HCEC 1CT (cell line): Measurements from ENCODE around the gene LOC128125822.
"Not testable (repeated sequence)": the region's sequence is repeated elsewhere in the genome, so short reads cannot be mapped to it uniquely, and the experiment has no call there.

Source experiments
- DNase-seq: peaks from one replicate; pipeline ENCODE4 v3.0.0-alpha.2; 2017

Gene LOC128125822

DNA sequence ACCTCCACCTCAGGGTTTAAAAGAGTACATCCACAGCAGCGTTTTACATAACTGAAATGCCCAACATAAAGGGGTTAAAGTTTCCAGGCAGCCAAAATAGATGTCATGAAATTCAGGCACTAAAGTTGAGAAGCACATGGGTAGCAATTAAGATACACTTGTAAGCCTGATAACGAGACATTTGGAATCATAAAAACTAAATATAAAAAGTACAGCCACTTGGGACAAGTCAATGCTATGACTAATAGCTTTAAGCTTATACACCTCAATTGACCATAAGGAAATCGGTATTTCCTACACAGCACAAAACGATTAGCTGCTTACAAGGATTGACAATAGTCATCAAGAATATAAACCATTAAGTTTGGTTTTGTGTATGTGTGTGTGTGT, 11.8 kb downstream of the LOC128125822 start:
- DNase-seq = no peak

DNA sequence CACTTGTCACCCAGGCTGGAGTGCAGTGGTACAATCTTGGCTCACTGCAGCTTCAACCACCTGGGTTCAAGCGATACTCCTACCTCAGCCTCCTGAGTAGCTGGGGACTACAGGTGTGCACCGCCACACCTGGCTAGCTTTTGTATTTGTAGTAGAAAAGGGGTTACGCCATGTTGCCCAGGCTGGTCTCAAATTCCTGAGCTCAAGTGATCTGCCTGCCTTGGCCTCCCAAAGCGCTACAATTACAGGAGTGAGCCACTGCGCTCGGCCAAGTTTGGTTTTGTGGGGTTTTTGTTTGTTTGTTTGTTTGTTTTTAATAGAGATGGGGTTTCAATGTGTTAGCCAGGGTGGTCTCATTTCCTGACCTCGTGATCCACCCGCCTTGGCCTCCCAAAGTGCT, 12.3 kb downstream of the LOC128125822 start:
- no peak for DNase-seq

DNA sequence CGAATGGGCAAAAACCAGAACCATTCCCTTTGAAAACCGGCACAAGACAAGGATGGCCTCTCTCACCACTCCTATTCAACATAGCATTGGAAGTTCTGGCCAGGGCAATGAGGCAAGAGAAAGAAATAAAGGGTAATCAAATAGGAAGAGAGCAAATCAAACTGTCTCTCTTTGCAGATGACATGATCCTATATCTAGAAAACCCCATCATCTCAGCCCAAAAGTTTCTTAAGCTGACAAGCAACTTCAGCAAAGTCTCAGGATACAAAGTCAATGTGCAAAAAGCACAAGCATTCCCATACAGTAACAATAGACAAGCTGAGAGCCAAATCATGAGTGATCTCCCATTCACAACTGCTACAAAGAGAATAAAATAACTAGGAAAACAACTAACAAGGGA, 13.4 kb downstream of the LOC128125822 start:
- not testable (repeated sequence) for DNase-seq

DNA sequence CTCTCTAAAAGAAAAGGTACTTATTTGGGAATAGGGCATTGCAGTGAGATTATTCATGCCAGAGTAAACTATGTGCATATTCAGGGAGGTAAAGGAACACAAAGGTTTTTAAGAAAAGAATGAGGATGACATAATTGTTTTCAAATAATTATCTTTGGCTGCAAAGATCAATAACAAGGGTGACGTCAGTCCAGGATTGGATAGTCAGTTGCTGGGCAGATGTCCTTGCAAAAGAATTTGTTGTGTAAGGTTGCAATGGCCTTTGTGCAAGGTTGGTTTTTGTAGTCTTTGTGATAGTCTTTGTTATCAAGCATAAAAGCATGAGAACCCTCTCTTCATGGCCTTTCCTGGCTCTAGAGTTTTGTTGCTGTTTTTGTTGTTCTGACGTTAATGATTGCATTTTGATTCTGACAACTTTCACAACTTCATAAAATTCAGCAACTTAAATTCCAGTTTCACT, 17.7 kb downstream of the LOC128125822 start:
- no peak for DNase-seq

DNA sequence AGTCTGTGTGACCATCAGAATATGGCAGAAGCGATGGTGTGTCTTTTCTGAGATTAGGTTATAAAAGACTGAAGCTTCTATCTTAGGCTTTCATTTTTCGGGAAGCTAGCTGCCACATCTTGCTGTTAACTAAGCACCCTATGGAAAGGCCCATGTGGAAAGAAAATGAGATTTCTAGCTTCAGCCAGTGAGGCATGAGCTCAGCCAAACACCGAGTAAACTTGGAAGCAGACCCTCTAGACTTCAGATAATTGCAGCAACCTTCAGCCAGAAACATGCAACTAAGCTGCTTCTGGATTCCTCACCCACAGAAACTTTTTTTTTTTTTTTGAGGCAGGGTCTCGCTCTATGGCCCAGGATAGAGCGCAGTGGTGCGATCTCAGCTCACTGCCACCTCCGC, 20.6 kb downstream of the LOC128125822 start:
- DNase-seq = no peak

DNA sequence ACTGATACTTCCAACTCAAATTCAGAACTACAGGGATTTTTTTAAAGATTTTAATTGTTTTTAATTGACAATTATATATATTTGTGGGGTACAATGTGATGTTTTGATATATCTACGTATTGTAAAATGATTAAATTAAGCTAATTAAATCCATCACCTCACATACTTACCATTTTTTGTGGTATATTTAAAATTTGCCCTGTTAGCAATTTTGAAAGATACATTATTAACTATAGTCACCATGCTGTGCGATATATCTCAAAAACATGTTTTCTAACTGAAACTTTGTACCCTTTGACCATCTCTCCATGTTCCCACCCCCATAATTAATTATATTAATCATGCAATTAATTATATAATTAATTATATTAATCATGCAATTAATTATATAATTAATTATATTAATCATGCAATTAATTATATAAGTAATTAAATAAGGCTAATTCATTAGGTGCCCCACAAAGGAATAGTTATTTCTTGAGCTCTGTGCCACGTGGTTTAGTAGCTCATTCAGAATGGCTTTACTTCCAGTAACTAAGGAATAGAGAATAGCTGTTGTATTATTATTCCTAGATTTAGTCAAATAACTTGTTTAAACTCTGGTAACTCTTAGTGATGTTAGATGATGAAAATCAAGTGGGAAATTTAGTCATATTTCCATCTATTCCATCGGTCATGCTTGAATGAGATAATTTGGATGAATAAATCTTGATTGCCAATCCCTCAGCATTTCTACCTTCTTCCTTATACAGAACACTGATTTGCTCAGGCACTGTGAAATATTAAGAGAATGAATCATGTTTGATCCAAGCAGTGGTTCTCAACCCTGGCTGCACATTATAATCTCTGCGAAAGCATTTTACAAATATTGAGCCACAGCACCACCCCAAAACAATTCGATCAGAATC, 25.1 kb downstream of the LOC128125822 start:
- DNase-seq = peak; percentile 17

DNA sequence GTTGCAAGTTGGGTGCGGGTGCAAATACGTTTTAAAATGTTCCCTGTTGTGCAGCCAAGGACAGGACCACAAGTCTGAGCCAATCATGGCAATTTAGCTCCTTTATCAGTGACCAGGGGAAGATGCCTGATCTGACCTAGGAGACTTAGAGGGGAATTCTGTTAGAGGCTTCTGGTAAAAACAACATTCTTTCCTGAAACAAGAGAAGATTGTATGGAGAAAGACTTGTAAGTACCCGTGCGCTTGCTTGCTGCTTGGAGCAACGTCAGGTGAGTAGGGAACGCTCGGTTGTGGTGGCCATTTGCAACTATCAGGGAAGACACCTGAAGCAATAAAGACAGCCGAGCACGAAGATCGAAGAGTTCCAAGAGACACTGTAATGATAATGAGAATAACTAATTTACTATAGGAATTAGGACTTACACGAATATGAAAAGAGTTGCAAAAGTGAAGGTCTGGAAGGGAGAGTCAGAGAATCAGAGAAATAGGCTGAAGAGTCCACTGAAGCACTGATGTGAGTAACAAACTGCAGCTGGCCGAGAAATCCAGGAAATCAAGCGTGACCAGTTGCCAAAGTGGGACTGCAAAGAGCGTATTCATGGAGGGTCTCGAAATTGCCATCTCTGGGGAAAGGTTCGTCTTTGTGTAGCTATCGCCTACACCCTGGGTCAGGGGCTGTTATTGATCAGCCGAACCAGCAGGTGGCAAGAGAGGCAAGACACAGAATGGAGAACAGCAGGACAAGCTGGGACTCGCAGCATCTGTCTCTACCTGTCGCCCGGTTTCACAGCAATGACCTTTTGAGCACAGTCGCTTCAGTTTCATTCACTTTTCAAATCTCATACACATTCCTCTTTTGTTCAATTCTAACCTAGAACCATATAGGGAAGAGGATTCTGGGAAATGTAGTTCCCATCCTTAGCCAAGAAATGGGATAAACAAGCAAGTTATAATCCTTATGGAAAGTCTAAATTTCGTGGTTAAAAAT, 26.1 kb downstream of the LOC128125822 start:
- DNase-seq = peak; percentile 49

DNA sequence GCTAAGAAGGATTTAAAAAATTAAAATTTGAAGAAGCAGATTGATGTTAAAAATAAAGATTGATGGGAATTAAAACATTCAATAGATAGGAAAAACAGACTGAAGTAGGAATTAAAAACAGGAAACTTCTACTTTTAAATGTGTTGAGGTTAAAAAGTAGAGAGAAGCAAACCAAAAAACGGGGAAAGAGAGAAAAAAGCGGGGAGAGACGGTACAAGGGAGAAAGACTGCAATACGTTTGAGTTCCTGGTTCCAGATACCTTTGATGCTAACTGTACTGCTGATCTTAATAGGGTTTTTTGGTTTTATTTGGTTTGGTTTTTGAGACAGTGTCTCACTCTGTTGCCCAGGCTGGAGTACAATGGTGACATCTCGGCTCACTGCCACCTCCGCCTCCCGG, 27.0 kb downstream of the LOC128125822 start:
- no peak for DNase-seq

DNA sequence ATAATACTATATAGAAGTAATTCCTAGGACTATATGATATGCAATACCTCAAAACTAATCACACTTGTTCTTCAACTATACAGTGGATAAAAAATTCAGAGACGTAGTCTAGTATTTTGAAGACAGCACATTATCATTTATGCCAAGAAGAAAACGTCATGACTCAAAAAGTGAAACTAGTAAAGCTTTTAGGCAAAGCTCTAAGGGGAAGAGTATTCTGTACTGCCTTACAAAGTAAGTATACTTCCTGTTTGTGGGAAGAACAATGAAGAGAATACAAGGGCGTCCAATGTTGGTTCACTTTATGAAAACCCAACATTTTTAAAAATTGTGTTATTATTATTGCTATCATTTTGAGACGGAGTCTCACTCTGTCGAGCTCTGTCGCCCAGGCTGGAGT, 27.9 kb downstream of the LOC128125822 start:
- DNase-seq = no peak

DNA sequence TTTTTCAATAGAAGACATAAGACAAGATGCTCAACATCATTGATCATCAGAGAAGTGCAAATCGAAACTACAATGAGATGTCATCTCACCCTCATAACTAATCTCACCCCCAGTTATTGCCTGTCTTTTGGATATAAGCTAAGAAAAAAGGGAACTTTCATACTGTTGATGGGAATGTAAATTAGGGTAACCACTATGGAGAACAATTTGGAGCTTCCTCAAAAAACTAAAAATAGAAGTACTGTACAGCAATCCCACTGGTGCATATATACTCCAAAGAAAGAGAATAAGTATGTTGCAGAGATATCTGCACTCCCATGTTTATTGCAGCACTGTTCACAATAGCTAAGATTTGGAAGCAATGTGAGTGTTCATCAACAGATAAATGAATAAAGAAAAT, 37.0 kb downstream of the LOC128125822 start:
- DNase-seq = no peak

DNA sequence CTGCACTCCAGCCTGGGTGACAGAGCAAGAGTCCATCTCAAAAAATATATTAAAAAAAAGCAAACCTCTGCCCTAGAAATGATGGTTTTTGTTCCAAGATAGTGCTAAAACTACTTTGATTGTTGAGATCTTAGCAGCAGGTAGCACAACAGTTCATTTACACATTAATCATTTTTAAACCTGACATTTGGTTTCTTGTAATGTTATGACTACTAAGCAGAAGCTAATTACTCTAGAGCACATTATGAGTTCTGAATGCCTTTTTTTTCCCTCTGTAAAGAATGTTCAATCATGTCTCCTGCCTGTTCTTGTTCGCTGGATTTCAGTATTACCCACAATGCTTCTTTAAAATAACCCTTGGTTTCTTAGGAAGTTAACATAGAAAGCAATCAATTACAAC, 38.7 kb downstream of the LOC128125822 start:
- no peak for DNase-seq

DNA sequence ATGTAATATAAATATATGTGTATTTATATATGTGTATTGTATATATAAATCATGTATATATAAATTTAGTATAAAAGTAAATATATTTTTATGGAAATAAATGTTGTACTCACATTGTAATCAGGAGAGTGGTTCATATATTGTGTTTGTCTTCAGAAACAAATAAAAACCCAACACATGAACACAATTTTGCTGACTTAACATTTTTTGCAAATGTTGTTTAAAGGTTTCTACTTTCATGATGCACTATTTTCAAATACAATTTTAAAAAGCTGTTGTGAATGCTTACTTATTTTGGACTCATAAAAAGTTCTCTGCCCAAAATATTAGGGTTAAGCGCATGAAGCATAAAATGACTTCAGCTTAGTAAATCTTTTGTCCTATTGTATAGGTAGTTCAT, 39.3 kb downstream of the LOC128125822 start:
- DNase-seq = no peak

DNA sequence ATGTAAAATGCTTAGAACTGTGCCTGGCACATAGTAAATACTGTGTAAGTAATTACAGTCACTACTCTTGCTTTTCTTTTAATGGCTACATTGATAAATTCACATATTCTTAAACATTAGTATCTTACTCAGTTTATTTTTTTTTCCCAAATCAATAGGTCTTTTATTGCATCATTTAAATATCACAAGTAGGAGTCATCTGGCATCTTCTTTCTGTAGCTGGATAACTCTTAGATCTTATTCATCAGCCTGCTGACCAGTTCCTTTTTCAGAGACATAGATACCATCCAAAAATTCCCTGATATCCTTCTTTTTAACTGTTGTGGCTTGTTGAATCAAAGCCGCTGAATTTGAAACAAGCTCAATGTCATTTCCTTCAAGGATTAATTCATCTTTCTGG, 43.3 kb downstream of the LOC128125822 start:
- DNase-seq = peak; percentile 42
